ENCODE data around the gene CROCC2. TPM values are rescaled to one million over a fixed set of nuclear protein-coding genes. Genes with fewer than 3 reads are reported as not detected.
A peak's percentile ranks its signal among the peaks of the same experiment; 100 is the strongest.

Gene CROCC2
- polyA plus RNA-seq, 1 donor (not counting 4 experiments of a cell fraction or from before 2014, with no cell fraction given) = not detected

DNA sequence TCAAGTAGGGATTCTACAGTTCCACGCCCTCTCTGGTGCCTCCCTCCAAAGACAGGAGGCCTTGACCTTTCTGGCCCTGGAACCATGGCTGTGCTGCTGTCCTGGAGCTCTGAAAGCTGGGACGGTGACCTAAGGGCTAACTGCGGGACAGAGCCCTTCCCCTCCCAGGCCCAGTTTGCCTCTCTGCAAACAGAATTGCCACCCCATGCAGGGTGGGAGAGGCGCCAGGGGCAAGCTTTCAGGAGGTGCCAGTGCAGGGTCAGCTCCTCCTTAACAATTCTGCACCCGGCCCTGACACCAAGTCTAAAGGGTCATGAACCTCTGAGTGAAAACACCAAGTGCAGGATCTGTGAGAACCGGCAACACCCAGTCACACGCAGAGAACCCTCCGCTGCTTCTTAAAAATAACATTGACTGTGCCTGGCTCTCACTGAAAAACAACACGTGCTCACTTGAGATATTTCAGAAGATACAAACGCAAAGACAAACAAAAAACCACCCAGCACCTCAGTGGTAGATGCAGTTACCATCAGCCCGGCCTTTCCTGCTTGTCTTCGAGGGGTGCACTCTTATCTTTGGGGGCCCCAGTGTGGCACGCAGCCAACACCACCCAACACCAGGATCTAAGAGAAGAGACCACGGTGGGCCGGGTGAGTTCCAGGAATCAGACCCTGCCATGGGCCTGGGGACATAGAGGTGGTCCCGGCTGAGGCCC, 91.2 kb downstream of the CROCC2 start:
- Histone ChIP-seq H4K20me1 (ENCODE audit: control insufficient read depth, extremely low read depth, insufficient read depth, low read length) (no peaks in the 10 kb centered on the region), H3K36me3 (ENCODE audit: control insufficient read depth in 2 of 2, extremely low read depth in 1 of 2, insufficient read depth in 2 of 2, low read length in 2 of 2) (no peaks in the 10 kb centered on the region), H3K27ac (ENCODE audit: control insufficient read depth, insufficient read depth, low read length) (no peak overlapping the region), H2AFZ (ENCODE audit: control insufficient read depth, low read length) (no peak overlapping the region), H3K79me2 (ENCODE audit: control insufficient read depth, insufficient read depth, low read length) (no peaks in the 10 kb centered on the region), H3K4me2 (ENCODE audit: control insufficient read depth, extremely low read depth, insufficient read depth, low read depth, low read length) (no peak overlapping the region), H3K9me1 (ENCODE audit: control insufficient read depth, extremely low read depth, insufficient read depth, low read length) (no peaks in the 10 kb centered on the region), H3K4me3 (ENCODE audit: control insufficient read depth in 2 of 3, extremely low read depth in 1 of 3, insufficient read depth in 2 of 3, low read depth in 1 of 3, low read length in 3 of 3) (no peak overlapping the region), H3K4me1 (ENCODE audit: control insufficient read depth, extremely low read depth, insufficient read depth, low read length) (no peaks in the 10 kb centered on the region), H3K9me3 (ENCODE audit: control insufficient read depth, low read depth, low read length) (no peaks in the 10 kb centered on the region), H3K27me3 (ENCODE audit: control insufficient read depth, extremely low read depth, insufficient read depth, low read length) (peaks cover 38% of the 10 kb centered on the region), H3K9ac (ENCODE audit: control insufficient read depth, extremely low read depth, insufficient read depth, low read length) (no peak overlapping the region)
- no peak for TF ChIP-seq CTCF (optimal IDR thresholded peaks at IDR 0.05 in 1 of 3, IDR thresholded peaks at IDR 0.05 in 1 of 3, conservative IDR thresholded peaks at IDR 0.05 in 1 of 3; ENCODE audit: extremely low read depth in 1 of 3, insufficient read depth in 2 of 3, low read length in 3 of 3)
- TF ChIP-seq EZH2 (IDR thresholded peaks at IDR 0.05; ENCODE audit: low read length) = no peak
- no peak for FAIRE-seq
- dilution Hi-C loops (cut with MboI; ENCODE audit: extremely low pct_ligation_motif_present, low sequenced_read_pairs) = no loop called here
- no peak for DNase-seq (ENCODE audit: low read depth, low spot score)

GRCh38 chr2:240997856-240998705, 91.9 kb downstream of the CROCC2 start, which contains the start of gene SNED1:
TSS of gene SNED1 (plus strand) at chr2:240998618. CDS start at chr2:240998838, 220 bp downstream.
- Histone ChIP-seq H3K4me1 (ENCODE audit: control insufficient read depth, extremely low read depth, insufficient read depth, low read length) (no peaks in the 10 kb centered on the region), H3K9ac (ENCODE audit: control insufficient read depth, extremely low read depth, insufficient read depth, low read length) (peak within 1 kb of the TSS; percentile 22), H3K27ac (ENCODE audit: control insufficient read depth, insufficient read depth, low read length) (no peak within 1 kb of the TSS), H3K4me3 (ENCODE audit: control insufficient read depth in 2 of 3, extremely low read depth in 1 of 3, insufficient read depth in 2 of 3, low read depth in 1 of 3, low read length in 3 of 3) (peak within 1 kb of the TSS in 2 of 3 experiments; percentile 33 to 54), H3K79me2 (ENCODE audit: control insufficient read depth, insufficient read depth, low read length) (no peaks in the 10 kb centered on the region), H2AFZ (ENCODE audit: control insufficient read depth, low read length) (peak within 1 kb of the TSS; percentile 68), H3K9me1 (ENCODE audit: control insufficient read depth, extremely low read depth, insufficient read depth, low read length) (no peaks in the 10 kb centered on the region), H3K36me3 (ENCODE audit: control insufficient read depth in 2 of 2, extremely low read depth in 1 of 2, insufficient read depth in 2 of 2, low read length in 2 of 2) (no peaks in the 10 kb centered on the region), H3K4me2 (ENCODE audit: control insufficient read depth, extremely low read depth, insufficient read depth, low read depth, low read length) (peak within 1 kb of the TSS; percentile 48), H3K9me3 (ENCODE audit: control insufficient read depth, low read depth, low read length) (peaks cover under 1% of the 10 kb centered on the region), H3K27me3 (ENCODE audit: control insufficient read depth, extremely low read depth, insufficient read depth, low read length) (peaks cover 38% of the 10 kb centered on the region), H4K20me1 (ENCODE audit: control insufficient read depth, extremely low read depth, insufficient read depth, low read length) (no peaks in the 10 kb centered on the region)
- no peak for TF ChIP-seq CTCF (optimal IDR thresholded peaks at IDR 0.05 in 1 of 3, IDR thresholded peaks at IDR 0.05 in 1 of 3, conservative IDR thresholded peaks at IDR 0.05 in 1 of 3; ENCODE audit: extremely low read depth in 1 of 3, insufficient read depth in 2 of 3, low read length in 3 of 3)
- TF ChIP-seq EZH2 (IDR thresholded peaks at IDR 0.05; ENCODE audit: low read length) = peak; percentile 14
- no peak for DNase-seq (ENCODE audit: low read depth, low spot score)
- dilution Hi-C loops (cut with MboI; ENCODE audit: extremely low pct_ligation_motif_present, low sequenced_read_pairs) = no loop called here
- no peak for FAIRE-seq

Measured in keratinocyte (primary cell).